Measurements from ENCODE around the gene KCNAB1. TPM values are rescaled to one million over a fixed set of nuclear protein-coding genes. Genes with fewer than 3 reads are reported as not detected.

Gene KCNAB1
- total RNA-seq, 1 experiment from 2014 or later: not detected

GRCh38 chr3:156532730-156533129, 412.4 kb downstream of the KCNAB1 start:
- intact Hi-C loops (cut with micrococcal nuclease): no loop called here
- Histone ChIP-seq H3K4me3 (replicated peaks in 1 of 2; ENCODE audit: low read depth in 1 of 2, low read length in 2 of 2) (no peak overlapping the region), H3K4me1 (ENCODE audit: control insufficient read depth in 1 of 2, insufficient read depth in 2 of 2, low read length in 2 of 2) (peaks cover 4 to 15% of the 10 kb centered on the region in 2 experiments; a peak in 2 of 4 replicates), H4K20me1 (ENCODE audit: insufficient read depth) (no peaks in the 10 kb centered on the region), H3K9ac (ENCODE audit: low read length) (no peak overlapping the region), H3K4me2 (ENCODE audit: low read length) (no peak overlapping the region), H3K79me2 (ENCODE audit: insufficient read depth, low read length) (no peaks in the 10 kb centered on the region), H3K27me3 (ENCODE audit: insufficient read depth, low read length) (no peaks in the 10 kb centered on the region), H2AFZ (ENCODE audit: low read depth, low read length, poor library complexity, severe bottlenecking) (no peak overlapping the region), H3K36me3 (ENCODE audit: control insufficient read depth in 1 of 2, insufficient read depth in 2 of 2, low read length in 2 of 2) (no peaks in the 10 kb centered on the region), H3K27ac (ENCODE audit: low read depth, low read length) (no peak overlapping the region), H3K9me3 (ENCODE audit: control insufficient read depth in 1 of 2, insufficient read depth in 1 of 2, low read depth in 1 of 2, low read length in 2 of 2) (no peaks in the 10 kb centered on the region), H3K9me2 (ENCODE audit: insufficient read depth) (no peaks in the 10 kb centered on the region)
- DNase-seq (ENCODE audit: low read depth, low spot score) (no peak), ATAC-seq (no peak)
- RAD21 ChIA-PET (ENCODE audit: low non-redundant PET in 1 of 2, low total read pairs in 2 of 2, uncharacterized antibody in 2 of 2, unreplicated experiment in 2 of 2): no interaction called here
- POLR2A ChIA-PET: no interaction called here
- CTCF ChIA-PET: no interaction called here
- no TSS peak for BruUV-seq (replicated peaks)
- TF ChIP-seq ZBTB33 (IDR thresholded peaks at IDR 0.05; ENCODE audit: extremely low read depth, insufficient replicate concordance, low read length): no peak
- TF ChIP-seq ATF3 (IDR thresholded peaks at IDR 0.05): no peak
- TF ChIP-seq TCF7L2 (IDR thresholded peaks at IDR 0.05; ENCODE audit: borderline replicate concordance, extremely low read depth, insufficient read depth, insufficient read length): no peak
- TF ChIP-seq CTCF (IDR thresholded peaks at IDR 0.05 in 2 of 3, conservative IDR thresholded peaks at IDR 0.05 in 1 of 3; ENCODE audit: borderline replicate concordance in 1 of 3, insufficient read depth in 1 of 3, low read depth in 2 of 3, low read length in 2 of 3): no peak
- no peak for TF ChIP-seq CEBPB (IDR thresholded peaks at IDR 0.05; ENCODE audit: low read depth)
- no peak for TF ChIP-seq POLR2A (IDR thresholded peaks at IDR 0.05; ENCODE audit: borderline replicate concordance, extremely low read depth, insufficient read depth, insufficient read length)

Measured in HCT116 (cell line).